IMR-90 (cell line): ENCODE measurements around the gene RUSC1. TPM values are rescaled to one million over a fixed set of nuclear protein-coding genes. Genes with fewer than 3 reads are reported as not detected.
A peak's percentile ranks its signal among the peaks of the same experiment; 100 is the strongest.

Experiments
- ATAC-seq: fragments of 200-7000 bp; cut with Tn5 transposase; 2 replicates; pipeline ENCODE4 v1.9.1; 2020; ENCODE audit warnings: low read depth, mild to moderate bottlenecking, moderate library complexity
- Bru-seq: library from RNA; stranded (reverse); fragments of 400-500 nt; gene quantifications from one replicate; lab custom pipeline; 2021; lab: Mats Ljungman, UMichigan
- BruChase-seq, 2 experiments: library from RNA; stranded (reverse); fragments of 400-500 nt; gene quantifications; one replicate each; lab custom pipeline; 2021; lab: Mats Ljungman, UMichigan
- BruUV-seq: library from RNA; stranded (reverse); fragments of 400-500 nt; replicated peaks from 2 replicates; lab custom pipeline; 2021; lab: Mats Ljungman, UMichigan
- CTCF ChIA-PET: fragments of 300-600 bp; formaldehyde crosslinking; extraction: SDS; loops from one replicate; lab custom pipeline; 2021; ENCODE audit warnings: antibody characterized with exemption; lab: Yijun Ruan, JAX
- POLR2A ChIA-PET: fragments of 300-600 bp; sonication (Branson Sonifier 250); formaldehyde crosslinking; loops from one replicate; lab custom pipeline; 2022; ENCODE audit warnings: antibody characterized with exemption; ENCODE audit not compliant: unreplicated experiment; lab: Charles Lee
- DNase-seq: peaks from one replicate; pipeline ENCODE4 v3.0.0; 2013
- H2AFZ ChIP-seq: replicated peaks from 2 replicates; pipeline ENCODE3; 2013; ENCODE audit warnings: low read length, mild to moderate bottlenecking; ENCODE audit not compliant: poor library complexity
- H2AK5ac ChIP-seq: 2 replicates; pipeline ENCODE4 v1.6.1; 2013; ENCODE audit warnings: low read depth, low read length, inconsistent platforms
- H2AK9ac ChIP-seq: replicated peaks from 2 replicates; pipeline ENCODE3; 2013; ENCODE audit warnings: mild to moderate bottlenecking, low read depth, low read length, moderate library complexity; ENCODE audit not compliant: poor library complexity
- H2BK120ac ChIP-seq: 2 replicates; pipeline ENCODE4 v1.6.1; 2013; ENCODE audit warnings: low read depth, low read length, inconsistent platforms
- H2BK15ac ChIP-seq: 3 replicates; pipeline ENCODE4 v1.6.1; 2013; ENCODE audit warnings: low read depth, low read length, inconsistent platforms
- H2BK20ac ChIP-seq: 2 replicates; pipeline ENCODE4 v1.6.1; 2013; ENCODE audit warnings: low read depth, mild to moderate bottlenecking, inconsistent platforms, low read length, moderate library complexity
- H2BK5ac ChIP-seq: 2 replicates; pipeline ENCODE4 v1.6.1; 2013; ENCODE audit warnings: mild to moderate bottlenecking, low read depth, low read length, inconsistent platforms; ENCODE audit not compliant: poor library complexity, severe bottlenecking
- H3K14ac ChIP-seq: replicated peaks from 2 replicates; pipeline ENCODE4 v1.6.1; 2013; ENCODE audit warnings: low read depth, low read length, inconsistent platforms
- H3K18ac ChIP-seq: 2 replicates; pipeline ENCODE4 v1.6.1; 2013; ENCODE audit warnings: low read depth, low read length, control low read depth
- H3K23ac ChIP-seq: 2 replicates; pipeline ENCODE4 v1.6.1; 2013; ENCODE audit warnings: low read depth, low read length, inconsistent platforms
- H3K27ac ChIP-seq: 2 replicates; pipeline ENCODE4 v1.5.1; 2013; ENCODE audit warnings: mild to moderate bottlenecking, control low read depth, low read length; ENCODE audit not compliant: insufficient read depth
- H3K27me3 ChIP-seq: 2 replicates; pipeline ENCODE4 v1.6.1; 2013; ENCODE audit warnings: low read length; ENCODE audit not compliant: control insufficient read depth, insufficient read depth
- H3K36me3 ChIP-seq: 2 replicates; pipeline ENCODE4 v1.6.1; 2013; ENCODE audit warnings: low read length, mixed read lengths; ENCODE audit not compliant: control insufficient read depth, insufficient read depth
- H3K4ac ChIP-seq: 2 replicates; pipeline ENCODE4 v1.6.1; 2013; ENCODE audit warnings: low read depth, low read length, inconsistent platforms
- H3K4me1 ChIP-seq: 2 replicates; pipeline ENCODE4 v1.6.1; 2013; ENCODE audit warnings: low read length, mixed read lengths; ENCODE audit not compliant: control insufficient read depth, insufficient read depth
- H3K4me2 ChIP-seq: 2 replicates; pipeline ENCODE4 v1.6.1; 2013; ENCODE audit warnings: low read depth, mild to moderate bottlenecking, control low read depth, low read length, moderate library complexity
- H3K4me3 ChIP-seq: 2 replicates; pipeline ENCODE4 v1.5.1; 2013; ENCODE audit warnings: low read depth, mild to moderate bottlenecking, control low read depth, low read length, moderate library complexity; ENCODE audit not compliant: insufficient read depth
- H3K56ac ChIP-seq: 2 replicates; pipeline ENCODE4 v1.6.1; 2013; ENCODE audit warnings: low read length, inconsistent platforms; ENCODE audit not compliant: insufficient read depth; ENCODE audit errors: extremely low read depth
- H3K79me1 ChIP-seq, 2 experiments: 2 replicates each; pipeline ENCODE4 v1.6.1; 2013; ENCODE audit warnings: low read length in 2 of 2, inconsistent platforms in 1 of 2, low read depth in 1 of 2
- H3K9ac ChIP-seq: 2 replicates; pipeline ENCODE4 v1.6.1; 2013; ENCODE audit warnings: low read depth, low read length, control low read depth
- H3K9me1 ChIP-seq: 2 replicates; pipeline ENCODE4 v1.6.1; 2013; ENCODE audit warnings: low read length, inconsistent platforms; ENCODE audit not compliant: insufficient read depth
- H3K9me3 ChIP-seq: 2 replicates; pipeline ENCODE4 v1.6.1; 2013; ENCODE audit warnings: low read length; ENCODE audit not compliant: control insufficient read depth, insufficient read depth
- H4K20me1 ChIP-seq: 2 replicates; pipeline ENCODE4 v1.6.1; 2013; ENCODE audit warnings: low read length, inconsistent platforms; ENCODE audit not compliant: insufficient read depth
- H4K5ac ChIP-seq: 2 replicates; pipeline ENCODE4 v1.6.1; 2013; ENCODE audit warnings: mild to moderate bottlenecking, low read depth, low read length, control low read depth
- H4K8ac ChIP-seq, 2 experiments: 2 replicates each; pipeline ENCODE4 v1.6.1; 2013; ENCODE audit warnings: low read depth in 2 of 2, low read length in 2 of 2, control low read depth in 1 of 2, inconsistent platforms in 1 of 2
- H4K91ac ChIP-seq: 2 replicates; pipeline ENCODE4 v1.6.1; 2013; ENCODE audit warnings: low read depth, low read length, inconsistent platforms; ENCODE audit not compliant: insufficient read depth
- BHLHE40 ChIP-seq: fragments of 150-350 bp; IDR thresholded peaks from 2 replicates; pipeline ENCODE4 v1.6.1; 2016; ENCODE audit warnings: mild to moderate bottlenecking, low read depth, low read length
- MAZ ChIP-seq: IDR thresholded peaks from 2 replicates; pipeline ENCODE4 v1.6.1; 2012; ENCODE audit warnings: low read depth, mild to moderate bottlenecking, low read length, improper control_type of control experiment, moderate library complexity, borderline replicate concordance
- RCOR1 ChIP-seq: IDR thresholded peaks from 2 replicates; pipeline ENCODE4 v1.6.1; 2012; ENCODE audit warnings: mild to moderate bottlenecking, low read length, improper control_type of control experiment; ENCODE audit not compliant: insufficient replicate concordance
- RFX5 ChIP-seq: IDR thresholded peaks from 2 replicates; pipeline ENCODE4 v1.8.0; 2012; ENCODE audit warnings: low read depth, mild to moderate bottlenecking, low read length, moderate library complexity
- WGBS, 2 experiments: methylation state at CpG; one replicate each; pipeline versions ENCODE4 v1.1.5 to v1.1.7; 2013; ENCODE audit warnings: missing lambda C conversion rate in 2 of 2; ENCODE audit not compliant: insufficient read length in 1 of 2; ENCODE audit errors: extremely low coverage in 2 of 2; 5-methylcytosine and 5-hydroxymethylcytosine counted together
- dilution Hi-C: fragments of 300-500 bp; cut with HindIII; formaldehyde crosslinking; loops from one replicate; pipeline ENCODE4 v1.14.3; 2018; ENCODE audit warnings: low sequenced_read_pairs; ENCODE audit not compliant: unreplicated experiment
- in situ Hi-C: fragments of 300-500 bp; cut with MboI; formaldehyde crosslinking; loops from 3 replicates; pipeline ENCODE4 v1.14.3; 2019; ENCODE audit warnings: low sequenced_read_pairs, inconsistent platforms, mixed read lengths
- intact Hi-C: fragments of 100-400 bp; cut with micrococcal nuclease; formaldehyde crosslinking; loops from 2 replicates; pipeline ENCODE4 v1.10.0; 2022
- long read RNA-seq: library from polyadenylated mRNA; unstranded; transcript quantifications from one replicate; pipeline ENCODE4 v2.0.0, GENCODE V29; 2021; ENCODE audit not compliant: unreplicated experiment
- polyA plus RNA-seq, 3 experiments: library from polyadenylated mRNA; depleted of rRNA; stranded (reverse); fragments of >200 nt; gene quantifications; 2 replicates each; pipeline ENCODE4 v1.2.3, GENCODE V29; 2012; ENCODE audit warnings: low replicate concordance in 1 of 3
- total RNA-seq: library from RNA; depleted of rRNA; stranded (reverse); fragments of >200 nt; gene quantifications from 2 replicates; pipeline ENCODE4 v1.2.3, GENCODE V29; 2012; rRNA removed

Gene RUSC1, protein sequence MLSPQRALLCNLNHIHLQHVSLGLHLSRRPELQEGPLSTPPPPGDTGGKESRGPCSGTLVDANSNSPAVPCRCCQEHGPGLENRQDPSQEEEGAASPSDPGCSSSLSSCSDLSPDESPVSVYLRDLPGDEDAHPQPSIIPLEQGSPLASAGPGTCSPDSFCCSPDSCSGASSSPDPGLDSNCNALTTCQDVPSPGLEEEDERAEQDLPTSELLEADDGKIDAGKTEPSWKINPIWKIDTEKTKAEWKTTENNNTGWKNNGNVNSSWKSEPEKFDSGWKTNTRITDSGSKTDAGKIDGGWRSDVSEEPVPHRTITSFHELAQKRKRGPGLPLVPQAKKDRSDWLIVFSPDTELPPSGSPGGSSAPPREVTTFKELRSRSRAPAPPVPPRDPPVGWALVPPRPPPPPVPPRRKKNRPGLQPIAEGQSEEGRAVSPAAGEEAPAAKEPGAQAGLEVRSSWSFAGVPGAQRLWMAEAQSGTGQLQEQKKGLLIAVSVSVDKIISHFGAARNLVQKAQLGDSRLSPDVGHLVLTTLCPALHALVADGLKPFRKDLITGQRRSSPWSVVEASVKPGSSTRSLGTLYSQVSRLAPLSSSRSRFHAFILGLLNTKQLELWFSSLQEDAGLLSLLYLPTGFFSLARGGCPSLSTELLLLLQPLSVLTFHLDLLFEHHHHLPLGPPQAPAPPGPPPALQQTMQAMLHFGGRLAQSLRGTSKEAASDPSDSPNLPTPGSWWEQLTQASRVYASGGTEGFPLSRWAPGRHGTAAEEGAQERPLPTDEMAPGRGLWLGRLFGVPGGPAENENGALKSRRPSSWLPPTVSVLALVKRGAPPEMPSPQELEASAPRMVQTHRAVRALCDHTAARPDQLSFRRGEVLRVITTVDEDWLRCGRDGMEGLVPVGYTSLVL
- 4.1 and 4.2 TPM in 2 replicates for total RNA-seq
- 31.4 and 32.7 TPM in 2 replicates for polyA plus RNA-seq (2012; rRNA removed)
- 20.7 and 29.2 TPM in 2 replicates for polyA plus RNA-seq (2012; cell fraction: cytosol; rRNA removed)
- 92.9 and 175 TPM in 2 replicates for polyA plus RNA-seq (2012; cell fraction: nucleus; rRNA removed; ENCODE audit: low replicate concordance)
- percentile 49 among the genes with signal in this experiment for Bru-seq, nascent RNA
- percentile 57 among the genes with signal in this experiment for BruChase-seq, experiment 1, labeled RNA remaining after a 6-hour chase
- percentile 53 among the genes with signal in this experiment for BruChase-seq, experiment 2, labeled RNA remaining after a 2-hour chase
- long read RNA-seq, transcript RUSC1-214 (8 exons, 1,700 nt) = major isoform, 7 of 44 reads
- long read RNA-seq, partial matches to known transcripts = 15 of 44 reads
- long read RNA-seq, other reads (novel, unspliced or antisense) = 13 of 44 reads

DNA sequence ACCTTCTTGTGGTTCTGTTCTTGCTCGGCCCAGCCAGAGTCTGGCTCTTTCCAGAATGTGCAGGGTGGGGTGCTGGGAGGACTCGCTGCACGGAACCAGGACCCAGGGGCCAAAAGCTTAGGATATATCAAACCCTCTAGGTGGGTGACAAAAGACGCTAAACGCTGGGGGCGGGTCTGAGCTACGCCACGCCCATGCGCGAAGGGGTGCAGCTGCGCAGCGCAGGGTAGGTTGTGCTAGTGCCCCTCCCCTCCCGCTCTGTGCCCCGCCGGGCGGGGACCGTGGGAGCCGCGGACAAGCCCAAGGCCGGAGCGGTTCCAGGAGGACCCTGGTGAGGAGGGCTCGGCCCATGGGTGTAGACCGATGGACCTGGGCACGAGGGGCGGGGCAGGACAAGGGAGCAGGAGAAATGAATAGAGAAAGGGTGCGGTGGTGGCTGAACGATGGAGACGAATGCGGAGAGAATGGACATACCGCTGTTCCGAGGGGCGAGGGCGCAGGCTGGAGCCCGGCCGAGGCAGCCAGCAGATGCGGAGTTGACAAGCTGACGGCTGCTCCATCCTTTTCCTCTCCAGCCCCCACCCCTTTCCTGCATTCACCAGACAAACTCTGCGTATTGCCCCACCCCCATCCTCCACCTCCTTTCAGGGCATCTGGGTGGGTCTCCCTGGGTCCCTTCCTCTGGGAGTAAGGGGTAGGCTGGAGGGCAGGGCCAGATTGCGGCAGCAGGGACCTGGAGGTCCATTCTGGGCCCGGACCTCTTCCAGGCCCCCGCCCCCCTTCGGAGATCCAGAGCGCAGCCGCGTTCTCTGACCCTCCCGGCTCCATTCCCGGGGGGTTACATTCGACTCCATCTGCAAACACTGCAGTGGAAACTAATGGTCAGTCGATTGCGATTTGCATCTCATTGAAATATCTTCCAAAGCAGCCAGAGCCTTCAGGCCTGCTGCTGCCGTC lies at the start of gene RUSC1:
RUSC1 (plus strand) TSS at position 234 of the 957 bp plus-strand sequence. CDS start 880 bp downstream, outside the sequence.
- ATAC-seq = peak; percentile 20
- H2BK15ac ChIP-seq = no peak within 1 kb of the TSS
- no peak within 1 kb of the TSS for H2BK120ac ChIP-seq

More for the DNA sequence above, at the start of gene RUSC1:
- Histone ChIP-seq H3K4me2 (peak within 1 kb of the TSS; percentile 91), H2BK20ac (no peak within 1 kb of the TSS), H4K5ac (peak within 1 kb of the TSS; percentile 21), H2BK5ac (peak within 1 kb of the TSS; percentile 55), H3K56ac (no peak within 1 kb of the TSS), H3K9ac (peak within 1 kb of the TSS; percentile 67), H2AK5ac (peak within 1 kb of the TSS; percentile 71), H3K36me3 (peaks cover 10% of the 10 kb centered on the region), H2AFZ (peak within 1 kb of the TSS; percentile 90), H4K20me1 (peaks cover 14% of the 10 kb centered on the region), H3K4me1 (peaks cover 16% of the 10 kb centered on the region; the same call in 1 of the 2 replicates), H3K14ac (peak within 1 kb of the TSS; percentile 73), H4K8ac (peak within 1 kb of the TSS; percentile 33 to 81; a peak in 2 of 4 replicates), H3K79me1 (peaks cover 6 to 59% of the 10 kb centered on the region in 2 experiments), H3K9me3 (no peaks in the 10 kb centered on the region), H3K27ac (peak within 1 kb of the TSS; percentile 72), H3K27me3 (no peaks in the 10 kb centered on the region), H3K18ac (peak within 1 kb of the TSS; percentile 31; the same call in 1 of the 2 replicates), H4K91ac (peak within 1 kb of the TSS; percentile 48), H3K23ac (peak within 1 kb of the TSS; percentile 89), H3K9me1 (peaks cover 16% of the 10 kb centered on the region; the same call in 1 of the 2 replicates), H2AK9ac (peak within 1 kb of the TSS; percentile 96), H3K4me3 (peak within 1 kb of the TSS; percentile 90), H3K4ac (peak within 1 kb of the TSS; percentile 91)
- TF ChIP-seq RCOR1 (no peak), RFX5 (no peak), MAZ (peak; percentile 90; the same call in 1 of the 2 replicates), BHLHE40 (no peak)
- intact Hi-C loops = loop anchor here (5.0 to 10.0 kb wide), 3 partner anchors 116 to 326 kb away; partner anchors contain the start of genes MTX1 and THBS3
- in situ Hi-C loops = no loop called here
- BruUV-seq = no TSS peak
- POLR2A ChIA-PET = interaction anchor here (0.6 kb wide), 1 partner anchor 21 kb away, joined by 12 read pairs; no protein-coding TSS in a partner anchor
- CTCF ChIA-PET = no interaction called here
- dilution Hi-C loops = no loop called here
- peak; percentile 49 for DNase-seq
- 18% methylated on average over 3 of the region's 51 CpGs; no CpG with 5 or more reads in 1 of the 2 experiments for WGBS, 2 experiments
